Breast epithelium (tissue), 4 donors: Measurements from ENCODE around the gene CCDC9B. TPM values are rescaled to one million over a fixed set of nuclear protein-coding genes. Genes with fewer than 3 reads are reported as not detected.

ENCODE experiments used
- DNase-seq, 2 donors: peaks; one replicate each; pipeline ENCODE4 v3.0.0-alpha.2; 2019; ENCODE audit warnings: low spot score in 2 of 2
- H3K27ac ChIP-seq, 2 donors: fragments of 200-600 bp; sonication (generic) in 1 of 2; one replicate each; pipeline ENCODE4 v1.5.1; 2016 to 2019; ENCODE audit warnings: mild to moderate bottlenecking in 1 of 2
- H3K27me3 ChIP-seq, 2 donors: fragments of 200-600 bp; sonication (generic) in 1 of 2; one replicate each; pipeline versions ENCODE4 v1.5.1 to v1.6.0; 2017 to 2019; ENCODE audit warnings: control low read depth in 1 of 2, mild to moderate bottlenecking in 1 of 2
- H3K36me3 ChIP-seq: fragments of 200-600 bp; one replicate; pipeline ENCODE4 v1.5.1; 2019
- H3K4me1 ChIP-seq, 2 donors: fragments of 200-600 bp; sonication (generic); one replicate each; pipeline ENCODE4 v1.5.1; 2016 to 2019; ENCODE audit warnings: control low read depth in 1 of 2
- H3K4me3 ChIP-seq, 3 donors: fragments of 200-600 bp; sonication (generic); 1 replicate in 2 of 3; 2 replicates in 1 of 3; pipeline ENCODE4 v1.5.1; 2016 to 2019; ENCODE audit warnings: mild to moderate bottlenecking in 3 of 3, moderate library complexity in 2 of 3
- H3K9me3 ChIP-seq, 2 donors: fragments of 200-600 bp; sonication (generic) in 1 of 2; one replicate each; pipeline ENCODE4 v1.5.1; 2016 to 2019; ENCODE audit warnings: control low read depth in 1 of 2
- CTCF ChIP-seq, 3 donors: fragments of 450-650 bp; IDR thresholded peaks; one replicate each; pipeline ENCODE4 v1.5.1; 2016 to 2017; ENCODE audit warnings: antibody characterized with exemption in 3 of 3, mild to moderate bottlenecking in 3 of 3, moderate library complexity in 3 of 3
- POLR2A ChIP-seq: fragments of 450-650 bp; IDR thresholded peaks from one replicate; pipeline ENCODE4 v1.6.1; 2016; ENCODE audit warnings: antibody characterized with exemption, mild to moderate bottlenecking, moderate library complexity
- POLR2AphosphoS5 ChIP-seq, 3 donors: sonication (generic); formaldehyde crosslinking; IDR thresholded peaks; one replicate each; pipeline ENCODE4 v1.6.1; 2017; ENCODE audit warnings: antibody characterized with exemption in 3 of 3
- intact Hi-C: fragments of 100-400 bp; cut with DNase I; formaldehyde crosslinking; loops from one replicate; pipeline ENCODE4 v1.15.1; 2023; ENCODE audit warnings: low total_unique reads
- total RNA-seq, 3 donors: library from RNA; depleted of rRNA; stranded (reverse); fragments of >200 nt; gene quantifications; one replicate each; pipeline ENCODE4 v1.1.0, GENCODE V29; 2016

CCDC9B gene
- total RNA-seq, 3 donors from 2014 or later: 4.0 to 14.1 (median 9.4) TPM

- intact Hi-C loops: no loop called here
- H3K36me3 ChIP-seq: no peaks in the 10 kb centered on the region
- TF ChIP-seq POLR2AphosphoS5 (IDR thresholded peaks at IDR 0.05) (no peak), POLR2A (no peak), CTCF (IDR thresholded peaks at IDR 0.05) (no peak)
- no peaks in the 10 kb centered on the region for H3K27me3 ChIP-seq
- DNase-seq: no peak
- peaks cover 4 to 10% of the 10 kb centered on the region in 2 donors for H3K4me1 ChIP-seq
- H3K9me3 ChIP-seq: no peaks in the 10 kb centered on the region
- H3K4me3 ChIP-seq: no peak overlapping the region
- no peak overlapping the region for H3K27ac ChIP-seq
Measured at GRCh38 chr15:40347559-40348473, 7.1 kb upstream of the CCDC9B start.

- Histone ChIP-seq H3K36me3 (no peaks in the 10 kb centered on the region), H3K27ac (no peak overlapping the region)
- DNase-seq: peak in 1 of 2 donors; percentile 63
Measured at GRCh38 chr15:40346579-40347558, 6.1 kb upstream of the CCDC9B start.

GRCh38 chr15:40345867-40346578 is 5.3 kb upstream of the CCDC9B start:
- H3K27me3 ChIP-seq: no peaks in the 10 kb centered on the region
- no peak for TF ChIP-seq CTCF (IDR thresholded peaks at IDR 0.05)
- TF ChIP-seq POLR2A: no peak
- TF ChIP-seq POLR2AphosphoS5 (IDR thresholded peaks at IDR 0.05): no peak
- intact Hi-C loops: no loop called here
- H3K4me3 ChIP-seq: no peak overlapping the region
- H3K36me3 ChIP-seq: no peaks in the 10 kb centered on the region
- peak overlapping the region in 1 of 2 donors; percentile 55 for H3K27ac ChIP-seq
- H3K4me1 ChIP-seq: peaks cover 4 to 13% of the 10 kb centered on the region in 2 donors
- no peak for DNase-seq
- H3K9me3 ChIP-seq: no peaks in the 10 kb centered on the region

More at GRCh38 chr15:40346579-40347558, 6.1 kb upstream of the CCDC9B start:
- no peaks in the 10 kb centered on the region for H3K9me3 ChIP-seq
- TF ChIP-seq POLR2AphosphoS5 (IDR thresholded peaks at IDR 0.05): no peak
- TF ChIP-seq CTCF (IDR thresholded peaks at IDR 0.05): no peak
- no peak for TF ChIP-seq POLR2A
- no peak overlapping the region for H3K4me3 ChIP-seq
- no peaks in the 10 kb centered on the region for H3K27me3 ChIP-seq
- intact Hi-C loops: no loop called here
- H3K4me1 ChIP-seq: peaks cover 4 to 13% of the 10 kb centered on the region in 2 donors

- Histone ChIP-seq H3K36me3 (no peaks in the 10 kb centered on the region), H3K27ac (peak overlapping the region in 1 of 2 donors; percentile 55), H3K9me3 (no peaks in the 10 kb centered on the region), H3K4me3 (no peak overlapping the region), H3K4me1 (peaks cover 7 to 16% of the 10 kb centered on the region in 2 donors), H3K27me3 (no peaks in the 10 kb centered on the region)
- DNase-seq: no peak
- TF ChIP-seq POLR2A (no peak), POLR2AphosphoS5 (IDR thresholded peaks at IDR 0.05) (no peak), CTCF (IDR thresholded peaks at IDR 0.05) (no peak)
- intact Hi-C loops: no loop called here
Measured at GRCh38 chr15:40345225-40345866, 4.6 kb upstream of the CCDC9B start.
